ENCODE measurements around the gene SYT13. TPM values are rescaled to one million over a fixed set of nuclear protein-coding genes. Genes with fewer than 3 reads are reported as not detected.
"Not testable (repeated sequence)": the region's sequence is repeated elsewhere in the genome, so short reads cannot be mapped to it uniquely, and the experiment has no call there.

SYT13 gene
- total RNA-seq, 6 donors from 2014 or later, result 0.11 to 0.78 (median 0.30) TPM; not detected in 3

- Histone ChIP-seq H3K4me3 (no peak overlapping the region), H3K27ac (no peak overlapping the region), H3K9me3 (no peaks in the 10 kb centered on the region), H3K27me3 (no peaks in the 10 kb centered on the region), H3K4me1 (no peaks in the 10 kb centered on the region), H3K36me3 (no peaks in the 10 kb centered on the region)
- DNase-seq (no peak), ATAC-seq (ENCODE audit: low FRiP score in 2 of 2) (no peak)
- no peak for TF ChIP-seq POLR2A (IDR thresholded peaks at IDR 0.05)
- TF ChIP-seq CTCF (IDR thresholded peaks at IDR 0.05), result no peak
- no peak for TF ChIP-seq POLR2AphosphoS5 (IDR thresholded peaks at IDR 0.05)
- no peak for TF ChIP-seq EP300 (IDR thresholded peaks at IDR 0.05)
- WGBS, 2 donors, result 71 to 79% methylated on average over 3 of the region's 3 CpGs
Measured at GRCh38 chr11:45250035-45250718, 36.0 kb downstream of the SYT13 start.

GRCh38 chr11:45249372-45249771, 36.8 kb downstream of the SYT13 start:
- not testable (repeated sequence) for ATAC-seq (ENCODE audit: low FRiP score in 2 of 2); H3K27ac ChIP-seq; H3K4me1 ChIP-seq; DNase-seq; H3K36me3 ChIP-seq; H3K4me3 ChIP-seq; H3K27me3 ChIP-seq; H3K9me3 ChIP-seq
- 88 to 95% methylated on average over 1 of the region's 1 CpG for WGBS, 2 donors

- Histone ChIP-seq H3K27me3 (no peaks in the 10 kb centered on the region), H3K4me1 (no peaks in the 10 kb centered on the region), H3K9me3 (no peaks in the 10 kb centered on the region), H3K4me3 (no peak overlapping the region), H3K27ac (no peak overlapping the region), H3K36me3 (no peaks in the 10 kb centered on the region)
- DNase-seq (no peak), ATAC-seq (ENCODE audit: low FRiP score in 2 of 2) (no peak)
- TF ChIP-seq POLR2AphosphoS5 (IDR thresholded peaks at IDR 0.05), result no peak
- no peak for TF ChIP-seq CTCF (IDR thresholded peaks at IDR 0.05)
- TF ChIP-seq POLR2A (IDR thresholded peaks at IDR 0.05), result no peak
- TF ChIP-seq EP300 (IDR thresholded peaks at IDR 0.05), result no peak
- WGBS, 2 donors, result 85 to 93% methylated on average over 1 to 2 of the region's 2 CpGs
Measured at GRCh38 chr11:45248501-45249011, 37.6 kb downstream of the SYT13 start.

- H3K4me1 ChIP-seq, result no peaks in the 10 kb centered on the region
- DNase-seq (no peak), ATAC-seq (ENCODE audit: low FRiP score in 2 of 2) (no peak)
- no peaks in the 10 kb centered on the region for H3K36me3 ChIP-seq
- 41 to 51% methylated on average over 2 of the region's 2 CpGs for WGBS, 2 donors
- no peaks in the 10 kb centered on the region for H3K27me3 ChIP-seq
- H3K4me3 ChIP-seq, result no peak overlapping the region
- TF ChIP-seq CTCF (IDR thresholded peaks at IDR 0.05) (no peak), EP300 (IDR thresholded peaks at IDR 0.05) (no peak), POLR2AphosphoS5 (IDR thresholded peaks at IDR 0.05) (no peak), POLR2A (IDR thresholded peaks at IDR 0.05) (no peak)
- H3K9me3 ChIP-seq, result no peaks in the 10 kb centered on the region
- no peak overlapping the region for H3K27ac ChIP-seq
Measured at GRCh38 chr11:45247433-45247832, 38.7 kb downstream of the SYT13 start.

- DNase-seq, result no peak
- TF ChIP-seq POLR2A (IDR thresholded peaks at IDR 0.05) (no peak), EP300 (IDR thresholded peaks at IDR 0.05) (no peak), CTCF (IDR thresholded peaks at IDR 0.05) (no peak), POLR2AphosphoS5 (IDR thresholded peaks at IDR 0.05) (no peak)
Measured at GRCh38 chr11:45246241-45246640, 39.9 kb downstream of the SYT13 start.

More at GRCh38 chr11:45246241-45246640, 39.9 kb downstream of the SYT13 start:
- WGBS, 2 donors, result 91% methylated on average over 6 to 8 of the region's 8 CpGs
- no peaks in the 10 kb centered on the region for H3K27me3 ChIP-seq
- no peaks in the 10 kb centered on the region for H3K36me3 ChIP-seq
- no peak for ATAC-seq (ENCODE audit: low FRiP score in 2 of 2)
- no peak overlapping the region for H3K27ac ChIP-seq
- H3K9me3 ChIP-seq, result no peaks in the 10 kb centered on the region
- no peaks in the 10 kb centered on the region for H3K4me1 ChIP-seq
- no peak overlapping the region for H3K4me3 ChIP-seq

All from upper lobe of left lung (tissue), 6 donors.